D721Med (cell line): ENCODE results near the gene FGF21.
"Not testable (repeated sequence)": the region's sequence is repeated elsewhere in the genome, so short reads cannot be mapped to it uniquely, and the experiment has no call there.

ENCODE experiments used
- DNase-seq: peaks from one replicate; pipeline ENCODE4 v3.0.0; 2011; ENCODE audit warnings: low spot score; ENCODE audit not compliant: insufficient read length
- FAIRE-seq: peaks from 2 replicates; lab custom pipeline; 2011; peaks lifted over from hg19 to GRCh38; lab: Jason Lieb, UNC
- CTCF ChIP-seq: IDR thresholded peaks from 2 replicates; pipeline ENCODE4 v1.5.1; 2012; ENCODE audit warnings: mild to moderate bottlenecking, control low read depth; ENCODE audit not compliant: insufficient read depth; ENCODE audit errors: missing control alignments

FGF21 gene

GRCh38 chr19:48770734-48771472 lies 15.6 kb downstream of the FGF21 start:
- TF ChIP-seq CTCF: no peak
- FAIRE-seq (no peak), DNase-seq (no peak)

GRCh38 chr19:48772503-48772953 lies 17.2 kb downstream of the FGF21 start:
- no peak for DNase-seq
- FAIRE-seq: no peak

DNA sequence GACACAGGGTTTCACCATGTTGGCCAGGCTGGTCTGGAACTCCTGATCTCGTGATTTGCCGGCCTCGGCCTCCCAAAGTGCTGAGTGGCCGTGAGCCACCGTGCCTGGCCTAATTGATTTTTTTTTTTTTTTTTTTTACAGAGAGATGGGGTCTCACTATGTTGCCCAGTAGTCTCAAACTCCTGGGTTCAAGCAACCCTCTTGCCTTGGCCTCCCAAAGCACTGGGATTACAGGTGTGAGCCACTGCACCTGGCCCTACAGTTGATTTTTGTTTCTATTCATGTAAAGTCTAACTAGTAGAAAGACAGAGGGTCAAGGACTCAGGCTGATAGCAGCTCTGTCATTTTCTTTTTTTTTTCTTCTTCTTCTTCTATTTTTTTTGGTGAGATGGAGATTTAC lies 21.8 kb downstream of the FGF21 start:
- FAIRE-seq (no peak), DNase-seq (no peak)
- TF ChIP-seq CTCF: no peak

More at GRCh38 chr19:48772503-48772953, 17.2 kb downstream of the FGF21 start:
- no peak for TF ChIP-seq CTCF

DNA sequence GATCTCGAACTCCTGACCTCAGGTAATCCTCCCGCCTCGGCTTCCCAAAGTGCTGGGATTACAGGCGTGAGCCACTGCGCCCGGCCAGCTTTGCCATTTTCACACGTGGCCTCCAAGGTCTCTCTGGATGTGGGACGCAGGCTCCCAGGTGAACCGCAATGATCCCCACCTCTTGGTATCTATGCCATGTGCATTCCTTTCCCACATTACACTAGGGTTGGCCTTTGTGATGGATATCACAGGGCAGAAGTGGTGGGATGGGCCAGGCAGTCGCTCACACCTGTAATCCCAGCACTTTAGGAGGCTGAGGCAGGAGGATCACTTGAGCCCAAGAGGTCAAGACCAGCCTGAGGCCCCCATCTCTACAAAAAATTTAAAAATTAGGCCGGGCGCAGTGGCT lies 22.4 kb downstream of the FGF21 start:
- no peak for TF ChIP-seq CTCF
- DNase-seq (no peak), FAIRE-seq (no peak)

DNA sequence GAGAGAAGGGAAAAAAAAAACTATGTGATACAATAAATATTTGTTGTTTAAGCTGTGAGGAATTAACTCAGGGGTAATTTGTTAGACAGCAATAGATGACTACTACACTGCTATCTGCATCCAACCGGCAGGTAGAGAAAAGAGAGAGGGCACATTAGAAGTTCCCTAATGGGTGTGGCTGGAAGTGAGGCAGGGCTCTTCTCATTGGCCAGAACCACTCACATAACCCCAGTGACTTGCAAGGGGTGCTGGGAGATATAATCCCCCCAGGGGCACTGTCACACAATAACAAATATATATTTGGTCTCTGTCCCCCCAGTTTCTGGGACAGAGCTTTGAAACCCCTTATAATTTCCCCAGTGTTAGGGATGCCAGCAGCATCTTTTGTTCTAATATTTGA lies 24.3 kb downstream of the FGF21 start:
- FAIRE-seq (no peak), DNase-seq (no peak)
- TF ChIP-seq CTCF: no peak

GRCh38 chr19:48780631-48781391 lies 25.5 kb downstream of the FGF21 start:
- DNase-seq (no peak), FAIRE-seq (no peak)
- no peak for TF ChIP-seq CTCF

DNA sequence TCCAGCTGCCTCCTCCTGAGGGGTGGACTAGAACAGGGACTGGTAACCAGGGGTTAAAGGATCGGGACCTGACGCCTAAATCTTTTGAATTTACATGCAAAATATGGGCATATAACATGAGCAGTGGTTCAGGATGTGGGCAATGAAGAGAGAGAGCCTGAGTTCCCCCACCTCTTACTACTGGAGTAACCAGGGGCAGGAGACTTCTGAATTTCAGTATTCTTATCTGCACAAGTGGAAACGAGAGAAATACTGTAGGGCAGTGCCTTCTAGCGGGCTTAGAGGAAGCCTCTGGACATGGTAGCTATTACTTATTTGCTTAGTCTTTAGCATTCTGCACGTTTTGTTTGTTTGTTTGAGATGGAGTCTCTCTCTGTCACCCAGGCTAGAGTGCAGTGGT lies 29.2 kb downstream of the FGF21 start:
- no peak for TF ChIP-seq CTCF
- FAIRE-seq (no peak), DNase-seq (no peak)

- FAIRE-seq, DNase-seq: not testable (repeated sequence)
These were observed 31.1 kb downstream of the FGF21 start for GRCh38 chr19:48786422-48786821.

- FAIRE-seq, DNase-seq: not testable (repeated sequence)
These were observed 32.0 kb downstream of the FGF21 start for GRCh38 chr19:48787331-48787730.
